ENCODE results near the gene FICD. TPM values are rescaled to one million over a fixed set of nuclear protein-coding genes. Genes with fewer than 3 reads are reported as not detected.

FICD gene
- total and polyA plus RNA-seq, 2 of the 13 experiments (the other 11 are each of a cell fraction or from before 2014, with no cell fraction given): 0.99 to 3.0 TPM

DNA sequence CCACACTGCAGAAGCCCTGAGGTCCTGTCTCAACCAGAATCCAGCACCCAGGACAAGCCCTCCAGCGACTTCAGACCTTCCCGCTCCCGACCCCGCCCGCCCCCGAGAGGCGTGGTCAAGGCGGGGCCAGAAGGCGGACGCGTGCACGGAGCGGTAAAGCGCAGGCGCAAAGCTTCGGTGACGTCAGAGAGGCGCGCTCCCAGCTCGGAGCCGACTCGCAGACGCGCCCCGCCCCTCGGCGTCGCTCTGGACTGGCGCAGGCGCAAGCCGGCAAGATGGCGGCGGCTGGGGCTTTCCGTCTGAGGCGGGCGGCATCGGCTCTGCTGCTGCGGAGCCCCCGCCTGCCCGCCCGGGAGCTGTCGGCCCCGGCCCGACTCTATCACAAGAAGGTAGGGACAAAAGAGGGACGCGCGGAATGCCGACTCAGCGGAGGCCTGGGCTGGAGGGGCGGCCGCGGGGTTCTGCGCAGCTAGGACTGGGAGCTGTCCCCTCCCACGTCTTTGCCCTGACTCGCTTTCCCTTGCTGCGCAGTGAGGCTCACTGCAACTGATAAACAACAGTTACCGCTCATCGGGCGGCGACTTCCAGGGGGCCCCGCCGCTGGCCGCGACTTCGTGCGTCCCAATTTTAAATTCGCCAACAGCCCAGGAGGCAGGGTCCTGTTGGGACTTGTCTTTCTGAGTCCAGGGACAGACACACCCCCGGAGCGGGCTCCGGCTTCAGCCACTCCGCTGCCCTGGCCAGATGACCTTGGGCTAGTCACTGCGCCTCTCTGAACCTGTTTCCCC lies 47.5 kb downstream of the FICD start, which contains the start of gene ISCU (continued):
- TF ChIP-seq ZNF639 (CRISPR knock-in tag; conservative IDR thresholded peaks at IDR 0.05) (no peak), TCF7L2 (IDR thresholded peaks at IDR 0.05; ENCODE audit: low read depth, low read length) (no peak), ZNF816 (CRISPR knock-in tag; IDR thresholded peaks at IDR 0.05; ENCODE audit: borderline replicate concordance) (0 out of 2 replicates have a peak, but pooled peaks have one; percentile 70), CREB1 (IDR thresholded peaks at IDR 0.05) (peak; percentile 99), CREB1 (CRISPR knock-in tag; IDR thresholded peaks at IDR 0.05) (peak; percentile 91), IKZF5 (CRISPR knock-in tag; IDR thresholded peaks at IDR 0.05) (peak; percentile 62; the same call in 1 of the 2 replicates), CEBPZ (IDR thresholded peaks at IDR 0.05; ENCODE audit: low read length) (no peak), THAP9 (CRISPR knock-in tag; IDR thresholded peaks at IDR 0.05; ENCODE audit: borderline replicate concordance) (peak; percentile 75; the same call in 1 of the 2 replicates), PTBP1 (IDR thresholded peaks at IDR 0.05; ENCODE audit: low read depth, low read length, poor library complexity, severe bottlenecking) (no peak), PAF1 (CRISPR knock-in tag; IDR thresholded peaks at IDR 0.05) (no peak), ZMYM4 (CRISPR knock-in tag; IDR thresholded peaks at IDR 0.05) (peak; percentile 81), HNF4G (IDR thresholded peaks at IDR 0.05; ENCODE audit: borderline replicate concordance, low read depth, low read length) (no peak), HNF4G (CRISPR knock-in tag; IDR thresholded peaks at IDR 0.05; ENCODE audit: borderline replicate concordance, low read depth) (peak; percentile 56; the same call in 1 of the 2 replicates)
- TF ChIP-seq, protein P1, sequence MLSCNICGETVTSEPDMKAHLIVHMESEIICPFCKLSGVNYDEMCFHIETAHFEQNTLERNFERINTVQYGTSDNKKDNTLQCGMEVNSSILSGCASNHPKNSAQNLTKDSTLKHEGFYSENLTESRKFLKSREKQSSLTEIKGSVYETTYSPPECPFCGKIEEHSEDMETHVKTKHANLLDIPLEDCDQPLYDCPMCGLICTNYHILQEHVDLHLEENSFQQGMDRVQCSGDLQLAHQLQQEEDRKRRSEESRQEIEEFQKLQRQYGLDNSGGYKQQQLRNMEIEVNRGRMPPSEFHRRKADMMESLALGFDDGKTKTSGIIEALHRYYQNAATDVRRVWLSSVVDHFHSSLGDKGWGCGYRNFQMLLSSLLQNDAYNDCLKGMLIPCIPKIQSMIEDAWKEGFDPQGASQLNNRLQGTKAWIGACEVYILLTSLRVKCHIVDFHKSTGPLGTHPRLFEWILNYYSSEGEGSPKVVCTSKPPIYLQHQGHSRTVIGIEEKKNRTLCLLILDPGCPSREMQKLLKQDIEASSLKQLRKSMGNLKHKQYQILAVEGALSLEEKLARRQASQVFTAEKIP (CRISPR knock-in tag; IDR thresholded peaks at IDR 0.05; ENCODE audit: borderline replicate concordance): no peak

Data from HepG2 (cell line).